ENCODE measurements around the gene DDX19B.

Gene DDX19B

GRCh38 chr16:70383421-70383960, 84.5 kb downstream of the DDX19B start:
- TF ChIP-seq CTCF (IDR thresholded peaks at IDR 0.05; ENCODE audit: insufficient read depth, low read length, missing control alignments) = no peak
- CTCF ChIA-PET = interaction anchor here (1.7 kb wide), 1 partner anchor 270 kb away, joined by 6 read pairs; no protein-coding TSS in a partner anchor
- H3K4me3 ChIP-seq (ENCODE audit: low read depth, low read length) = no peak overlapping the region
- DNase-seq (ENCODE audit: low read depth, low spot score) = no peak
- POLR2A ChIA-PET = interaction anchor here (1.5 kb wide), 1 partner anchor 9 kb away, joined by 4 read pairs; no protein-coding TSS in a partner anchor

All from AG04449 (cell line).